Keratinocyte (primary cell): Measurements from ENCODE around the gene PRKCE.

Experiments
- EZH2 ChIP-seq: IDR thresholded peaks from one replicate; pipeline ENCODE4 v1.6.1; 2012; ENCODE audit warnings: inconsistent platforms, mild to moderate bottlenecking, low read length, moderate library complexity
- TF ChIP-seq, protein P1 (sequence below), 3 experiments: IDR thresholded peaks in 1 of 3; conservative IDR thresholded peaks in 1 of 3; optimal IDR thresholded peaks in 1 of 3; 2 replicates in 2 of 3; 3 replicates in 1 of 3; pipeline versions ENCODE3 to v1.5.1; 2011; ENCODE audit warnings: low read length in 3 of 3, mild to moderate bottlenecking in 3 of 3, moderate library complexity in 2 of 3, control low read depth in 1 of 3, inconsistent platforms in 1 of 3; ENCODE audit not compliant: insufficient read depth in 2 of 3; ENCODE audit errors: extremely low read depth in 1 of 3

DNA sequence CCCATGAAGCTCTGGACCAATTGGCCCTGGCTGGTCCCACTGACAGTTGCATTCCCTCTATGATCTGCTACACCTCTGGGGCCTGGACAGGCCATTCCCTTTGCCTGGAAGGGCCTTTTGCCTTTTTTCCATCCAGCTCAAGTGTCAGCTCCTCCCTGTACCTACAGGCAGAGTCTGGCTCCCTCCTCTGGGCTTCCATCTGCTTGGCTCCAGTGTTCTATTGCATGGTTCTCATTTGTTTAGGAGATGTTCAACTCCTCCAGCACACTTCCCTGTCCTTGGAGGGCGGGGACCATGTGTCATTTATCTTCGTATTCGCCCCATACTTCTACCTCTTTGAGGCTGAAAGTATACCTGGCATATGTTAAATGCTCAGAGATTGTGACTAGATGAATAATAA is 61.1 kb downstream of the PRKCE start:
- TF ChIP-seq, protein P1, sequence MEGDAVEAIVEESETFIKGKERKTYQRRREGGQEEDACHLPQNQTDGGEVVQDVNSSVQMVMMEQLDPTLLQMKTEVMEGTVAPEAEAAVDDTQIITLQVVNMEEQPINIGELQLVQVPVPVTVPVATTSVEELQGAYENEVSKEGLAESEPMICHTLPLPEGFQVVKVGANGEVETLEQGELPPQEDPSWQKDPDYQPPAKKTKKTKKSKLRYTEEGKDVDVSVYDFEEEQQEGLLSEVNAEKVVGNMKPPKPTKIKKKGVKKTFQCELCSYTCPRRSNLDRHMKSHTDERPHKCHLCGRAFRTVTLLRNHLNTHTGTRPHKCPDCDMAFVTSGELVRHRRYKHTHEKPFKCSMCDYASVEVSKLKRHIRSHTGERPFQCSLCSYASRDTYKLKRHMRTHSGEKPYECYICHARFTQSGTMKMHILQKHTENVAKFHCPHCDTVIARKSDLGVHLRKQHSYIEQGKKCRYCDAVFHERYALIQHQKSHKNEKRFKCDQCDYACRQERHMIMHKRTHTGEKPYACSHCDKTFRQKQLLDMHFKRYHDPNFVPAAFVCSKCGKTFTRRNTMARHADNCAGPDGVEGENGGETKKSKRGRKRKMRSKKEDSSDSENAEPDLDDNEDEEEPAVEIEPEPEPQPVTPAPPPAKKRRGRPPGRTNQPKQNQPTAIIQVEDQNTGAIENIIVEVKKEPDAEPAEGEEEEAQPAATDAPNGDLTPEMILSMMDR (optimal IDR thresholded peaks at IDR 0.05 in 1 of 3, IDR thresholded peaks at IDR 0.05 in 1 of 3, conservative IDR thresholded peaks at IDR 0.05 in 1 of 3; ENCODE audit: extremely low read depth in 1 of 3, insufficient read depth in 2 of 3, low read length in 3 of 3) = peak in 2 of 3 experiments; percentile 14 to 44
- no peak for TF ChIP-seq EZH2
